T-helper 2 cell treated with Interferon-gamma antibody and Interleukin-4, amounts not matched to agents 5 μg/mL and 100 μg/mL, for 36 hours (primary cell): ENCODE results near the gene OR4D9.

Experiments used
- DNase-seq: peaks from one replicate; pipeline ENCODE4 v3.0.0; 2021; ENCODE audit warnings: low spot score
- H3K27ac Mint-ChIP-seq: one replicate; pipeline ENCODE4 v1.8.0; 2021; ENCODE audit warnings: mild to moderate bottlenecking, mixed read lengths
- H3K27me3 Mint-ChIP-seq: one replicate; pipeline ENCODE4 v1.8.0; 2021; ENCODE audit warnings: low read depth, mixed read lengths
- H3K36me3 Mint-ChIP-seq: one replicate; pipeline ENCODE4 v1.8.0; 2021; ENCODE audit warnings: low read depth, mixed read lengths
- H3K4me1 Mint-ChIP-seq: one replicate; pipeline ENCODE4 v1.8.0; 2021; ENCODE audit warnings: low read depth, mixed read lengths
- H3K4me3 Mint-ChIP-seq: one replicate; pipeline ENCODE4 v1.8.0; 2022; ENCODE audit warnings: mild to moderate bottlenecking, moderate library complexity, mixed read lengths
- H3K9me3 Mint-ChIP-seq: one replicate; pipeline ENCODE4 v1.8.0; 2021; ENCODE audit warnings: mixed read lengths

Gene OR4D9

DNA sequence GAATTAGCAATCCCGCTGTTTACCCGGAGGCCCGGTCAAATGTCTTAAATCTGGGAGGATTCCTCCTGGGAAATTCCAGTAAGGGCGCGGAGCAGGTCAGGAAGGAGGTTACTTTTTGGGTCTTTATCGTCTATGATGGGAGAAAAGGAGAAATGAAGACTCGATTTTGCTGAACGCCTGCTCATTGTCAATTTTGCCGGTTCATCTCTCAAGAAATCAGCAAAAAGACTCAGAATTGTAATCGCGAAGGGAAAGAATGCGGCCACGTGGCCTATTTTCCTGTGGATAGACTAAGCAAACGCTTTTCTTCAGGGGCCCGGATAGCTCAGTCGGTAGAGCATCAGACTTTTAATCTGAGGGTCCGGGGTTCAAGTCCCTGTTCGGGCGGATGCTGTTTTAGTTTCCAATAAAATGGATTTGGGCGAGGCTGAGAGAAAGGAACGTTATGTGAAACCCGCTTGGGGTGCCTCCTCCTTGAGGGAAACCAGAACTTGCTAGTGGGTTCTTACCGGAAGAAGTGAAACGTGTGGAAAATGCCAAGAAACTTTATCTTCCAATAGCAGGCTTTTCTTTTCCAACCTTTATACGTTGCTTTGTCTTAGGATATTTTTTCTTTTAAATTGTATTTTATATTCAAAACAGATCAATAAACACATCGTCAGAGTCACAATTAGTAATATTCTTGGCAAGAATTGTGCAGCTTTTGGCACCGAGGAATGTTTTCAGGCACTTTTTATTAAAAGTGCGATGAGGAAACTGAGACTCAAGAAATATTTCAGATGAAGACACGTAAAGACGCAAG lies 45.0 kb downstream of the OR4D9 start:
- Mint-ChIP-seq H3K27ac (peak overlapping the region; percentile 51), H3K9me3 (no peaks in the 10 kb centered on the region), H3K4me1 (peaks cover 39% of the 10 kb centered on the region), H3K27me3 (peaks cover 29% of the 10 kb centered on the region), H3K36me3 (no peaks in the 10 kb centered on the region), H3K4me3 (peak overlapping the region; percentile 89)
- DNase-seq: peak; percentile 78

DNA sequence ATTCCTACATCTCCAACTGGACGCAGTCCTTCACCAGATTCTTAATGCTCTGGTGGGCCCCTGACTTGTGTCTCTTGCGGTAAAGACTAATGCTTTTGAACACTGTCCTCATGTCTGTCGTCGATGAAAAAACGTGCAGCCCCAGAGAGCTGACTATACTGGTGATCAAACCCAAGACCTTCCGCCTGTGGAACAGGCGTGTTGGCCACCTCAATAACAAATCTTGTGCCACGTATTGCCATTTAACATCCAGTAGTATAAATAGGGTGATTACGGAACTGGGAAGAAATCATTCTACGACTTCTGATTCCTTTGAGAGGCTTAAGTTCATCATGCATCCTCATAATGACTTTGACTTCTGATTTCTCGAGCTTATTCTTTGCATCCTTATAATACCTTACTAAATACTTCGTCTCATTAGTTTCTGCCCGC lies 45.6 kb downstream of the OR4D9 start:
- Mint-ChIP-seq H3K4me1 (peaks cover 38% of the 10 kb centered on the region), H3K9me3 (no peaks in the 10 kb centered on the region), H3K36me3 (no peaks in the 10 kb centered on the region), H3K4me3 (peak overlapping the region; percentile 89), H3K27me3 (peaks cover 26% of the 10 kb centered on the region), H3K27ac (peak overlapping the region; percentile 86)
- no peak for DNase-seq

DNA sequence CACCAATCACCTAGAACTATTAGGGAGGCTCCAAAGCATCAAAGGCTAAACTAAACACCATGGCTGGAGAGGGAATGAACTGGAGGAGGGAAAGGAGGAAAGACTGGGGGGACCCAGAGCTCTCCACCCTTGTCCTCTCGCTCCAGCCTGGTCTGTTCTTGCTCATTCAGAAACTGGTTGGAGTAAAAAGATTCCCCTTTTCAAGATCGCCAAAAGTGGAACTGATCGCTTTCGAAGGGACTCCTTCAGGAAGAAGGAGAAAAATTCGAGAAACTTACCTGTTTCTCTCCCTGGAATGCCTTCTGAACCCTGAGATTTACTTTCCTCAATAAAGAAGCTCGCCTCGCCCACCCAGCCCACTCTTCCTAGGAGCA lies 46.9 kb downstream of the OR4D9 start:
- Mint-ChIP-seq H3K4me3 (peak overlapping the region; percentile 89), H3K27ac (peak overlapping the region; percentile 2), H3K36me3 (no peaks in the 10 kb centered on the region), H3K4me1 (peaks cover 38% of the 10 kb centered on the region), H3K9me3 (no peaks in the 10 kb centered on the region), H3K27me3 (peaks cover 25% of the 10 kb centered on the region)
- no peak for DNase-seq

DNA sequence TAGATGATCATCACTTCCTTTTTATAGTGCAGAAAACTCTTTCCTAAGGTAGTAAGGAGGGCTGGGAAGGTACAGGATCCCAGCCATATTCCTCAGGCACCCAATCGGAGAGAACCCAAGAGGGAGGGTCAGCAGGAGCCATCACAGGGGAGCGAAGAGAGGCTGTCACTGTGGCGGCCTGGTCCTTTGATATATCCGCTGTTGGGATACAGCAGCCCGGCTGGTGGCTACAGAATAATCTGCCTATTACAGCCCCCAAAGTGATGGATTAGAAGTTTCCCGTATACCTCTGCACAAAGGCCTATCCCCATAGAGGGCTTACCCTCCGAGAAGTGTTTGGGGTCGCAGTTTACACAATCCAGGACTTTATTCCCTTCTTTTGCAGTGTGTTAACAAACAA lies 48.5 kb downstream of the OR4D9 start:
- peaks cover 16% of the 10 kb centered on the region for H3K27me3 Mint-ChIP-seq
- peaks cover 36% of the 10 kb centered on the region for H3K4me1 Mint-ChIP-seq
- H3K9me3 Mint-ChIP-seq: no peaks in the 10 kb centered on the region

DNA sequence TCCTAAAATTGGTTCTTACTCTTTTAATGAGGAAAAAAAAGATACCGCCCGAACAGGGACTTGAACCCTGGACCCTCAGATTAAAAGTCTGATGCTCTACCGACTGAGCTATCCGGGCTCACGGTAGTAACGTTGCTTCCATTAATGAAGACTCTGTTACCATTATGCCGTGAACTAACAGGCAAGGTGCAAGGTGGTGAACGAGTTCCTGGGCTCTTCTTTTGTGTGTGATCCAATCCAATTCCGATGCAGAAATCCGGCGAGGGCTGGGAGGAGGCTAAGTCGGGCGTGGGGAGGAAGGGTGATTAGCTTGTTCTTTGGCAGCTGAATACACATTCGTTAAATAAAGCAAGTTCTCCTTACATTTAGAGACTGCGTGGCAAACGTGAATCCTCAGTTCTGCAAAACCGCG lies 49.0 kb downstream of the OR4D9 start:
- Mint-ChIP-seq H3K27me3 (peaks cover 15% of the 10 kb centered on the region), H3K27ac (peak overlapping the region; percentile 86), H3K36me3 (no peaks in the 10 kb centered on the region), H3K9me3 (no peaks in the 10 kb centered on the region), H3K4me3 (peak overlapping the region; percentile 87), H3K4me1 (peaks cover 35% of the 10 kb centered on the region)
- peak; percentile 72 for DNase-seq

More for the DNA sequence above, 48.5 kb downstream of the OR4D9 start:
- Mint-ChIP-seq H3K36me3 (no peaks in the 10 kb centered on the region), H3K4me3 (peak overlapping the region; percentile 87), H3K27ac (no peak overlapping the region)
- no peak for DNase-seq

DNA sequence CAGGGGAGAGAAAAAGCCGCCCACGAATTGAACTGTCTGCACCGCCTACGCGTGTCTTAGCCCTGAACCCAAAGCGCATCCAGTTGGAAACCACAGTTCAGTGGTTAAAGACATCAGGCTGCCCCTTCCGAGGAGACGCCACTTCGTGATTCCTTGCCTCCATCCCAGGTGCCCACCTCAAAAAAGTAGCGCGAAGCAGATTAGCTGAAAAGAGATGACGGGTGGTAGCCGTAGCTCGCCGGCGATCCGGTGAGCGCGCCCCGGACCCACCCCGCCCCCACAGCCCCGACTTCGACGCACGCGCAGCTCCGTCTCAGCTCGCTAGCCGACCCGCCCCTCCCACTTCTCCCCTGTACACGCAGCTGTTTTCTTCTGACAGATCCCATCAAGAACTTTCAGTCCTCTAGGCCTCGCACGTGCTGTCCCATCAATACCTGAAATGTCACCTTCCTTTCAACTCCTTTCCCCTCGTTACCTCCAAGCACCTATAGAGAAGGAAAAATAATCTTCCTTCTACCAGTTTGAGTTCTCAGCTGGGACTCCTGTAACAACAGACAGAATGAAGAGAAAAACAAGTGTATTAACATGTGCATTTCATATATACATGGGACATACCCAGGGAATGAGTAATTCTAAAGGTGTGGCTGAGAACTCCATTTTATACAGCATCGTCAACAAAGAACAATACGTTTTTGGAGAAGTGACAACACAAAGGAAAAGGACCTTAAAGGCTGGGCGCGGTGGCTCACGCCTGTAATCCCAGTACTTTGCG lies 49.5 kb downstream of the OR4D9 start:
- DNase-seq: peak; percentile 73
- no peaks in the 10 kb centered on the region for H3K36me3 Mint-ChIP-seq
- peak overlapping the region; percentile 87 for H3K4me3 Mint-ChIP-seq
- H3K27ac Mint-ChIP-seq: peak overlapping the region; percentile 86
- no peaks in the 10 kb centered on the region for H3K9me3 Mint-ChIP-seq
- peaks cover 35% of the 10 kb centered on the region for H3K4me1 Mint-ChIP-seq
- H3K27me3 Mint-ChIP-seq: peaks cover 9% of the 10 kb centered on the region

DNA sequence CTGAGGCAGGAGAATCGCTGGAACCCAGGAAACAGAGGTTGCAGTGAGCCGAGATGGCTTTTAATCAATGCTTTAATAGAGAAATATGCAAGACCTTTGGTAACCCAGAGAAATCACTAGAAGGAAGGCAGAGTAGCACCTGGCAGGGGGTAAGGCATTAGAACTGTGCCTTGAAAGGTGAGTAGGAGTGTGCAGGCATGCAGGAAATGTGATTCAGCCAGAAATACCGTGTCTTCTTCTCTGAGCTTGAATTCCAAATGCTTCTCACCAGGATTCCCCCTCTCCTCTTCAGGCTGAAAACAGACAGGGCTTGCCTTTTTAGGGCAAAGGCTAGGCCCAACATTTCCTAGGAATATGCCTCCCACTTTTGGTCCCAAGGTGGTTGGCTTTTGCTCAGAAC lies 51.0 kb downstream of the OR4D9 start:
- Mint-ChIP-seq H3K4me1 (peaks cover 26% of the 10 kb centered on the region), H3K27me3 (peaks cover 5% of the 10 kb centered on the region), H3K4me3 (no peak overlapping the region), H3K36me3 (no peaks in the 10 kb centered on the region), H3K27ac (no peak overlapping the region), H3K9me3 (no peaks in the 10 kb centered on the region)
- no peak for DNase-seq
